Mucosa of gallbladder (tissue), 1 donor: ENCODE data around the gene BTBD9. TPM values are rescaled to one million over a fixed set of nuclear protein-coding genes. Genes with fewer than 3 reads are reported as not detected.
"Not testable (repeated sequence)": the region's sequence is repeated elsewhere in the genome, so short reads cannot be mapped to it uniquely, and the experiment has no call there.

Experiments
- DNase-seq: peaks from one replicate; pipeline ENCODE4 v3.0.0-alpha.2; 2020; ENCODE audit warnings: low spot score
- total RNA-seq: library from RNA; stranded (reverse); gene quantifications from one replicate; pipeline ENCODE4 v1.2.1, GENCODE V29; 2021
- donor health status: DM: no; HTN: no; CAD: no.

The BTBD9 gene
- total RNA-seq, 1 donor from 2014 or later: 32.5 TPM

DNA sequence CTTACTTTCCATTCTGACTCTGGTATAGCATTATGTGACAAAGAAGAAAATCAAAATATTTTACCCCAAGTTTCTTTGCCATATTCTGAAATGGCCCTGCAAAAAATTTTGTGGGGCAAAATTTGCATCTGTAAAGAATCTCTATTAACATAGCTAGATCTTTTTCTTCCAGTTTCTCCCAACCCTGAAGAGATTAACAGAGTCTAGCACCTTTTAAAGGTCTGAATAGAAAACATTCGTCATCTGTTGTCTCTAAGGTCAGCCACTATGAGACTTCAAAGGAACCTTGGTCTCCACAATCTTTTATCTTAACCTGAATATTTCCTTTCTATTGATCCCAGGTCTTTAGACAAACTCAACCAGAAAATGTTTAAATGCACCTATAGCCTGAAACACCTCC lies 205.7 kb downstream of the BTBD9 start:
- DNase-seq: no peak

DNA sequence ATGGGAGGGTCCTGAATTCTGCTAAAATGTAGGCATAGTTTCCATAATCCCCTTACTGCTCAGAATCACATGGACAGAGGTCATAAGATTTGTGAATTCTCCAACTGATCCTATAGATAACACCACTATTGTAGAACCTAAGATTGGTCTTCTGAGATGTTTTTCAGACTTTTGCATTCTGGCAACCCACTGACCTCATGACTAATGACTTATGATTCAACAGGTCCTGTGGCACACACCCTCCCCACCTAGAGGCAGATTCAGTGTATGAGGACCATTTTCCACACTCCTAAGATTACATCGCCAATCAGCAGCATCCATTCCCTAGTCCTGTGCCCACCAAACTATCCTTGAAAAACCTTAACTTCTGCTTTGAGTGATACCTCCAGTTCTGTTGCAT lies 207.2 kb downstream of the BTBD9 start:
- DNase-seq: no peak

DNA sequence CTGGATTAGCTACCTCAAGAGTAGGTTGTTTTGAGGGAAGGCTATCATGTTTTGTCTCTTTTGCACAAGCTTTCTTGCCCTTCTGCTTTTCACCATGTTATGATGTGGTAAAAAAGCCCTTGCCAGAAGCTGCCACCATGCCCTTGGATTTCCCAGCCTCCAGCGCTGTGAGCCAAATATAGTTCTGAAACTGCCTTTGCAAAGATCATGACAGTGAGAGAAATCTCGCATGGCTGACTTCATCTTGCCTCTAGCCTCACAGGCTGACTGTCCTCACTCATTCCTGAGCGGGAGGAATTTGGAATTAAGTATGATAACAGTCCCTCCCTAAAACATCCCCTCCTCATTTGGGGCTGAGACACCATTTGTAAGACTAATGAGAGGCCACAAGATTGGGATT lies 207.7 kb downstream of the BTBD9 start:
- no peak for DNase-seq

DNA sequence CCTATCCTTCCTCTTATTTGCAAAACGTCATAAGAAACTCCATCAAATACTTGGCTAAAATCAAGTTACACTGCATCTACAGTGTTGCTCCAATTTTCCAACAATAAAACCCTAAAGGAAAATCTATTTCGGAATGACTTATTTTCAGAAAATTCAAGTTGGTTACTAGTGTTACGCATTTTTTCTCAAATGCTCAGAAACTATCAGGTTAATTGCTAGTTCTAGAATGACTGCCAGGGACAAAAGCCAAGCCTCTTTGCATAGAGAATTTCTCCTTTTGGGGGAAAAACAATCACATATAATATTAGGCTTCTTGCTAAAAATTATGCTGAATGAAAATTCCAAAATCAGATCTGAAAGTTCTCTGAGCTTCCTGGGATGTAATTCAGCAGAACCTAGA lies 210.2 kb downstream of the BTBD9 start:
- DNase-seq: no peak

DNA sequence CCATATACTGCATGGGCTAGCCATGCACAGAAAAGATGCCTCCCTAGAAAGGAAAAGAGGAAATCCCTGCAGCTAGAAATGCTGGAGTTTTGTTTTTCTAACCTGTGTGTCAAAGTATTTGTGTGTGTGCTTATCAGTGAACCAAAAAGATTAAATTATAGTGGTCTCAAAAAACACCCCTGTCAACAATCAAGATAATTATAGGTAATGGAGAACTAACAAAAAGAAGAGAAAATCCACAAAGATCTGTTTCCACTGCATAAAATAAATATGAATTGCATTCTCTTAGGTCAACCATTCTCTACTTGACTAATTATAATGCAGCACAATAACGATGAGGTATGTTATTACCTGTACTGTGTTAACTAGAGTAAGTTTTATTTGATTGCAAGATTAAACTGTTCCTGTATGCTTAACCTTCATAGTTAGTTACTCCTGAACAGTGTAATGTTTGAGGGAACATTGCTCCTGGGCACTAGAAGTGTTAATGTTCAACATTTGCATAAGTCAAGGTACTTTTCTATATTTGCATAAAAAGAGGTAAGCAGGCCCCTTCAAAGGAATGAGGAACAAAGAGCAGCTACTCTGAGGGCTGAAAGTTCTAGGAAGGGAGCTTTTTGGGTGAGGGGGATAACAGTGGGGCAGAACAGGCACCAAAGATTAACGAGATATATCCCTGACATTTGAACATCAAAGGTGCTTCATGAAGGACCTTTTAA lies 212.1 kb downstream of the BTBD9 start:
- DNase-seq: no peak

DNA sequence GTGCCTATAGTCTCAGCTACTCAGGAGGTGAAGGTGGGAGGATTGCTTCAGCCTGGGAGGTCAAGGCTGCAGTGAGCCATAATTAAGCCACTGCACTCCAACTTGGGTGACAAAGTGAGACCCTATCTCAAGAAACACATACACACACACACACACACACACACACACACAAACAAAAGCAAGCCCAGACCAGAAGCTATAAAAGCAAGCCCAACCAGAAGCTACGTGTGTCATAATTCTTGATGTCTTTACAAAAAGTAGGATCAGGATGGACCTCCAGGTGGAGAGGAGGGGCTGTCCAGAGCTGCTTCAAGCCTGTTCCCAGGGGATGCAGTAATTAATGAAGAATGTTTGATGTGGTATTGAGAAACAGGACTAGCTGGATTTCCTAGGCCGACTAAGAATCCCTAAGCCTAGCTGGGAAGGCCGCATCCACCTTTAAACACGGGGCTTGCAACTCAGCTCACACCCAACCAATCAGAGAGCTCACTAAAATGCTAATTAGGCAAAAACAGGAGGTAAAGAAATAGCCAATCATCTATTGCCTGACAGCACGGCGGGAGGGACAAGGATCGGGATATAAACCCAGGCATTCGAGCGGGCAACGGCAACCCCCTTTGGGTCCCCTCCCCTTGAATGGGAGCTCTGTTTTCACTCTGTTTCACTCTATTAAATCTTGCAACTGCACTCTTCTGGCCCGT lies 213.8 kb downstream of the BTBD9 start:
- DNase-seq: not testable (repeated sequence)

DNA sequence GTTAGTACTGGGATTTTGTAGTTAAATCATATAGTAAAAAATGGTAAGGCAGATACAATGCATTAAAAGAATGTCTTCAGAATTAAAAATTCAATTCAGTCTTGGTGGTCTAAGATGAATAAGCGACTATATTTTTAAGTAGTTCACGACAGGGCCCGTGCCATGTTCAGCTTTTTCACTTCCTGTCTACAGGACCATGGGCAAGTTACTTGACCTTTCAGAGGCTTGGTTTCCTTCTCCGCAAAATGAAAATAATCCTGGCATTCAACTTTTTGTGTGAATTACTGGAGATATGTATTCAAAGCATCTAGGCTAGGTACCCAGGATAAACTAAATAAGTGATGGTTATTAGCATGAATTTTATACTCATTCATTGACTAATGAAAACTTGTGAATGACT lies 216.0 kb downstream of the BTBD9 start:
- no peak for DNase-seq

DNA sequence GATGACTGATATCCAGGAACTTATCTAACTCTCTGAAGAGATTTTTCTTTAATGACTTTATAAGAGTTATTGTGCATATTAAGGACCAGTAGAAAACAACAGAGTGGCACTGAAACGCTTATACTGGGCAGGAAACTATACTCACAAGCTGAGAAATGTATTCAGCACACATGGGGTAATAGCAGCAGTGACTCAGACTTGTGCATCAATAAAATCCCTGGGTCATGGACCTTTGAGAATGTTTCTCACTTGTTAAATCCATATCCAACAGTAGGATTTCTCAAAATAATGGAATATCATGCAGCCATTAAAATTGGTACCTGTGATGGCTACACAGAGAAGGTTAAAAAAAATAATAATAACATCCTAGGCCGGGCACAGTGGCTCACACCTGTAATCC lies 219.5 kb downstream of the BTBD9 start:
- DNase-seq: no peak

DNA sequence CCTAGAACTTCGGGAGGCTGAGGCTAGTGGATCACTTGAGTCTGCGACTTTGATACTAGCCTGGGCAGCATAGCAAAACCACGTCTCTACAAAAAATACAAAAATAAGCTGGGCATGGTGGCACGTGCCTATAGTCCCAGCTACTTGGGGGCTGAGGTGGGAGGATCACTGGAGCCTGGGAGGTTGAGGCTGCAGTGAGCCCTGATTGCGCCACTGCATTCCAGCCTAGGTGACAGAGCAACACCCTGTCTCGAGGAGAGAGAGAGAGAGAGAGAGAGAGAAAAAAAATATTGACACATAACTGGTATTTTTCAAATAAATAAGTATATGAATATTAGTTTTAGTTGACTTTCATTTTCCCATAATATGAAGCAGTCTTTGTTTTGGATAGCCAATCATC lies 222.2 kb downstream of the BTBD9 start:
- no peak for DNase-seq

DNA sequence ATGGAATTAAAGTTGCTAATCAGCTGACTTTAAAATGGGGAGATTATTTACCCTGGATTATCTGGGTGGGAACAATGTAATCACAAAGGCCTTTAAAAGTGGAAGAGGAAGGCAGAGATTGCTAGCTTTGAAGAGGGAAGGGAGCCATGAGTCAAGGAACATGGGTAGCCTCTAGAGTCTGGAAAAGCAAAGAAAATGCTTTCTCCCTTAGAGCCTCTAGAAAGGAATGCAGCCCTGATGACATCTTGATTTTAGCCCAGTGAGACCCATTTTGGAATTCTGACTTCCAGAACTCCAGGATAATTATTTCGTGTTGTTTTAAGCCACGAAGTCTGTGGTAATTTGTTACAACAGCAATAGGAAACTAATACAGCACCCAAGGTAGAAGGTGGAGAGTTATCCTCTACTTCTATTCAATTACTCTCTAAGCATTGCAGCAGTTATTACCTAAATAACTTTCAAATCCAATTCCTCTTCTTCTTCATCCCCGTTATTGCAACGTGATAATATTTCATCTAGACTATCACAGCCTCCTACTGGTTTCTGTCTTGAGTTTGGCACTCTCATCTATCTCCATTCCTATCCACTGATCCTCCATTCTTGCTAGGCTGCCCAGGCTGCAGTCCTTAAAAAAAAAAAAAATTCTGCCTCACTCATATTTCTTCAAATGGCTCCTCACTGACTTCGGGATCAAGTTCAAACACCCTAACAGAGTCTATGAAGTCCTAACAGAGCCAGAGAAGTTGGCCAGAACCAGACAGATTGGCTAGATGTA lies 224.3 kb downstream of the BTBD9 start:
- no peak for DNase-seq

DNA sequence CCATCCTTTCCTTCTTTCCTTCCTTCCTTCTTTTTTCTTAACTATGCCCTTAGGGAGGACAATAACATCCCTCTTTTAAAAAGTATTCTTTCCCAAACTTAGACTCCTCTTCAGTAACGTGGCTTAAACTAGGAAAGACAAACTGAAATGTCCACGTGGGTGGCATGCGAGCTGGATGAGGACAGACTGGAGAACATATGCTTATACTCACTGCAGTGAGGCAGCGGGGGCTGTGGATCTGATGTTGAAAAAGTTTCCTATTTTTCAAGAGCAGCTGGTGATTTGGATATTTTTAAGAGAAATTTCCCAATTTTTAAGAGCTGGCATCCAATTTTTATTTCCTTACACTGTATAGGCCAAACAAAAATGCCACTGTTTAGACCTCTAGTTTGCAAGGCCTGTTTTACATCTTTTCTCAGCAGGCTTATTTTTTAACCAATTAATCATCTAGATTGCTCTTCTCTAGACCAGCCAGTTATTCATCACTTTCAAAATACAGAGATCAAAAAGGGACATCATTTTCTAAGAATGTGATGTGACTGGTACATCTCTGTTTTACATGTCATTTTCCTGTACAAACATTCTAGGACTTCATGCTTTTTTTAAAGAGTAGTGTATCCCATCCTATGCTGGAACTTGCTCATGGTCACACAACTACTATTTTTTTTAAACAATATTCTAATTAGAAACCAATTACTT lies 226.5 kb downstream of the BTBD9 start:
- DNase-seq: peak; percentile 30

DNA sequence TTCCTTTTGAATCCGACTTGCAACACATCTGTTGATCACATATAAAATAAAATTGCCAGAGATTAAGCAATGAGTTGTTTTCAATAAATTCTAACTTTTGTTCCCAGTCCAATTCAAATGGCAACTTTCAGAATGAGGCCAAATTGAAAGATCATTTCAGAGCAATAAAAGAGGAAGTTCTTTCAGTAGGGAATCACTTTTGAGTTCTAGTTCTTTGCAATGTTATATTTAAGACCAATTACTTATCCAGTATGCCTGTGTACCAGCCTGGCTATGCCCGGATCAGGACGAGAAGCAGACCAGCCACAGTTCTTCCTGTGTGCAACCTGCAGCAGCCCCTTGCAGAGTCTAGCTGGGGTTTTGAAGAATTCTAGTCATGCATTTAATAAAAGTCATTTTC lies 232.5 kb downstream of the BTBD9 start:
- DNase-seq: no peak

DNA sequence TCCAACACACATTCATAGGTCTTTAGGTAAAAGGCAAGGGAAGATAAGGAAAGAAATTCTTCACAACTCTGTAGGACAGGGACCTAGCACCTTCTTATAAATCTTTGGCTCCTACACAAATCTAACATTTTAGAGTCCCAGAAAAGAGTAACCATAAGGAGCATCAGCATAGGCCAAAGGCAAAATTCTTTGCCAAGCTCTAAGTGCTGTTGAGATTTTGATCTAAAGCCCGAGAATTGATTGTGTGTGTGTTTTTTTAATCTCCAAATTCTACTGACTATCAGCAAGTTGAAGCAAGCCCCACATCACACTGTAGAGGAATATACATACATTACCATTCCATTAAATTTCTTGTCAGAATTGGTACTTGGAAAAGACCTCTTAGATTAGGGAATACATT lies 233.6 kb downstream of the BTBD9 start:
- DNase-seq: no peak

DNA sequence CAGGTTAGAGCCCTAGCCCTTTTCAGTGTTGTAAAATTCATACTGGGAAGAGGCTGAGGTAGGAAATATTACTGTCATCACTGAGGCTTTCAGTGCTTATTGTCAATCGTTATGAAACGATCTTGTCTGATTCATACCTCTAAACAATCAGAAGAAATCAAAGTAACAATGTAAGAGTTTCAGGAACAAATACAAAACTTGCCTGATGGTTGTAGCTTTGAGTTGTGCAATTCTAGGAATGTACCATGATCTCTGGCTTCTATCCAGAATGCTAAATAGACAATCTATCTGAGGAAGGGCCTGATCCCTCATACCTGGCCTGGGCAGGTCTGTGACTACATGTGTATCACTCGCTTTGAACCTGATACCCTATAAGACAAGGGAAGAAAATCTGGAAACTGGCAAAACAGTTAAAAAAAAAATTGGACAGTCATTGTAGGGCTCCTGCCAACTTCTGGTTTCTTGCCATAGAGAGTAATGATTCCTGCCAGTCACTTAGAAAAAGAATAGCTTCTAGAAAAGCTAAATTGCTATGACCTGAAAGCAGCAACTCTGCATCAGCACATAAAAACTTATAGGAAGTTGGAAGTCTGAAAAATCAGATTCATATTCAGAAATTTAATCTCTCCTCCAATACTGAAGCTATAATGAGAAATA lies 234.7 kb downstream of the BTBD9 start:
- DNase-seq: peak; percentile 43

DNA sequence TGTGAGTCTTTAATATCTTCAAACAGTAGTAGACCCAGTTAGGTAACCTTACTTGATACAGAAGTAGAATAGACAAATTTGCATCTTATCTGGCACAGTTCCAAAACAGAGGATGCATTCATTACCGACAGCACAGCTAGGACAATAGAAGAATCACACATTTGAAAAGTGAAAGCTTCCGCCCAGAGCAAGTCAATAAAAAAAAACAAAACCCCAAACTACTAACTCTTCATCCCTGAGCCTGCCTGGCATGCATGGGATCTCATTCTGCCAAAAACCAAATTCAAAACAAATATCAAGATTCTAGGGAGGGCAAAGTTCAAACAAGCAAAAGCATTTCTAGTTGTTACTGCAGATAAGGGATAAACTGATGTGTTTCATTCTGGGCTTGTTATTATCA lies 235.4 kb downstream of the BTBD9 start:
- no peak for DNase-seq

DNA sequence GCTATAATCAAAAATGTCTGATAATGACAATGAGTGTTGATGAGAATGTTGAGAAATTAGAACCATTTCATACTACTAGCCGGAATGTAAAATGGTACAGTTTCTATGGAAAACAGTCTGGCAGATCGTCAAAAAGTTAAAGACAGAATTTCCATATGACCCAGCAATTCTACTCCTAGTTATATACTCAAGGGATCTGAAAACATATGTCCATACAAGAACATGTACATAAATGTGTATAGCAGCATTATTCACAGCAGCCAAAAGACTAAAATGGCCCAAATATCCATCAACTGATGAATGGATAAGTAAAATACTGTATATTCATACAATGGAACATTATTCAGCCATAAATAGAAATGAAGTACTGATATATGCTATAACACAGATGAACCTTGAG lies 236.2 kb downstream of the BTBD9 start:
- DNase-seq: no peak

DNA sequence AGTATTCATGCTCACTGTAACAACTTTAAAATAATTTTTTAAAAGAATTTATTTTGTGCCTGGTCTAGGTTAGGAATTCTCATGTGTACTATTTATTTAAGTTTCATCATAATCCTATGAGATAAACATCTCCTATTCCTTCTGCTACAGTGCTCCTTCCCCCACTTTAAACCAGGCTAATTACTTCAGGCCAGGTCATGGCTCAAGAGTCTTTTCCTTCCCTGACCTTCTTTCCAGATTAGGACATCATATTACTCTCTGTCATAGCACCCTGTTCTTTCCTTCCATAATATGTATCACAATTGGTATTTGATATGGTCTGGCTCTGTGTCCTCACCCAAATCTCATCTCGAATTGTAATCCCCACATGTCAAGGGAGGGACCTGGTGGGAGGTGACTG lies 239.0 kb downstream of the BTBD9 start:
- no peak for DNase-seq

DNA sequence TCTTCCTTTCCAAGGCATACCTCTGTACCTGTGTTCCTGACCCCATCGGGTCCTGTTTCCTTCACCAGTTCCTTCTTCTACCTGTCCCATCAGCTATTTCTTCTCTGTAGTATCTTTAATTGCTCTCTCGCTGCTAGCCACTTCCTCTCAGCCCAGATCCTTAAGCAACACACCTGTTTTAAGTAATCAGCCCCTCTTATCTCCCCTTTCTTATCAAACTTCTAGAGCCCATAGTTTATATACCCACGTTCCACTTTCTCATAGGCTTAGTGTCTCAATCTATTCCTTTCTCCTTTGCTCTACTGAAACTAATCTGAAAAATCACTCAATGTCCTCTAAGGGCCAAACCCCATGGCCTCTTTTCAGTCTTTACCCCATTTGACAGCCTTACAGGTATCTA lies 239.6 kb downstream of the BTBD9 start:
- no peak for DNase-seq

DNA sequence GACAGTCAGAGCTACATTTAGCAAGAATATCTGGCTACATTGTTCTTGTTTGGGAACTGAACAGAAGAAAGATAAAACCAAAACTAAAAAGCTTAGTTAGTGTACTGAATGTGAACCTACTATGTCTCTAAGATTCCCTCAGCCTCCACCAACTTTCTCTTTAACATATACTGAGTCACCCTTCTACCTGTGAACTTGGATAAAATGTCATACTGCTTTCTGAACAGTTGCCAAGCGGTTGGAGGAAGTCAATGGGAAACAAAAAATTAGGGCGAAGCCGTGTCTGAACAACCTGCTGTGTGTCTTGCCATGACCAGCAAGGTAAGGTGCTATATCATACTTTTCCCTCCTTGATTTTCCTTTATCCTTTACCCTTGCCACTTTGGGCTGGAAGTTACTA lies 243.5 kb downstream of the BTBD9 start:
- no peak for DNase-seq

DNA sequence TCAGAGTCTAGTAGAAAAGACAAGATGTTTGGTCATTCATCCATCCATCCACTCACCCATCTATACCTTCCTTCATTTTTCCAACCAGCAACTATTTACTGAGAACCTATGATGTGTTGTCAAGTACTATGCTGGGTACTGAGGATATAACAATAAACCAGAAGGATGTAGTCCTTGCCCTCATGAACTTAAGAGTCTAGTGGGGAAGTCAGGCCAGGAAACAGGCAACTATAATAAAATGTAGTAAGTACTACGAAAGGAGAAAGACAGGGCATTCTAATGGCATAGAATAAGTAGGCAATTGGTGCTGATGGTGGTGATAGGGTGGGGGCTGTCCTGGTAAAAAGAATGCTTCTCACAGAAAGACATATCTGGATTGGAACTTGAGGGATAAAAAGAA lies 245.7 kb downstream of the BTBD9 start:
- DNase-seq: no peak

DNA sequence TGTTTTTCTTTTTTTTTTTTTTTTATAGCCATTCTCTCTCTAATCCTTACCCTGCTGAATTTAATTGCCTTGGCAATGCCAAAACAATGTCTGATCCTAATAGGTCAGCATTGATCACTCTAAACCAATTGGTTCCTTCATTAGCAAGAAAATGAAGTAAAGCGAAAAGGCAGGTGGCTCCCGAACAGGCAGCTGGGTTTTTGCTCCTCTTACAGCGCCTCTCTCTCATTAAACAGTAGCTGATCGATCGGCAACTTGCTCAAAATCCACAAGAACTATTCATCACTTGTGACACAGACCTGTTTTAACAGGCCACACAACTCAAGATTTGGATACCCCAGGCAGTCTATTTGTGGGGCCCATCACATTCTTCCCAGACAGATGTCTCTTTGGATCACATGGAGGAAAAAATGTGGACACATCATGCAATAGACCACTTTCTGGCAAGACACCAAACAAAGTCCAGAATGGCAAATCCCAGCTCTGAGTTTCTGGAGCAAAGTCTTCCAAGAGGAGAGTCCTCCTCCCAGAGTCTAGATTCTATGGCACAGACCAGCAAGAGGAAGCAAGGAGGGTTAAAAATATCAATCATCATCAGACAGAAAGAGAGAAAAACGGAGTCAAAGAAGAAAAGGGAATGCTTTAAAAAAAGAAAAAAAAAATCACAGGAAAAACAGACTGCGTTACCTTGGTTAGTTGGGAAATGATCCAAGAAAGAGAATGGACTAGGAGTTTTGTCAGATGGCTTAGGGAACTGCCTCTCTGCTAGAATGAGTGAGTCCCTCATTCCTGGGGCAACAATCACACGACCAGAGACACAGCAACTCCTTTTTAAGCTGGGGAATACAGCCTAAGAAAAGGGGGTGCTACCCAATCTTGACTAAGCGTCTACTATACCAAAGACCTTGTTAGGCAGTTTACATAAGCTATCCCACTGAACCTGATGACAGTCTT lies 247.8 kb downstream of the BTBD9 start:
- no peak for DNase-seq
